GM23338 (cell line): Measurements from ENCODE around the gene PACC1. TPM values are rescaled to one million over a fixed set of nuclear protein-coding genes. Genes with fewer than 3 reads are reported as not detected.

Experiments used
- ATAC-seq: fragments of 200-7000 bp; cut with Tn5 transposase; 3 replicates; pipeline ENCODE4 v1.9.1; 2020
- DNase-seq: peaks from one replicate; pipeline ENCODE4 v3.0.0-alpha.2; 2015; ENCODE audit warnings: low spot score
- H2AFZ ChIP-seq: fragments of 200-600 bp; sonication (generic); 2 replicates; pipeline ENCODE4 v1.8.0; 2016; ENCODE audit warnings: antibody characterized with exemption, mild to moderate bottlenecking, moderate library complexity
- H3F3A ChIP-seq: fragments of 200-600 bp; sonication (generic); replicated peaks from 2 replicates; pipeline ENCODE4 v1.8.0; 2017; ENCODE audit warnings: antibody characterized with exemption, mixed run types, low read depth
- H3K27ac ChIP-seq: fragments of 200-600 bp; sonication (generic); 2 replicates; pipeline ENCODE4 v1.6.1; 2016; ENCODE audit warnings: low read depth
- H3K27me3 ChIP-seq: fragments of 200-600 bp; sonication (generic); 2 replicates; pipeline ENCODE4 v1.8.0; 2016; ENCODE audit warnings: mild to moderate bottlenecking, mixed run types, moderate library complexity; ENCODE audit not compliant: insufficient read depth
- H3K36me3 ChIP-seq: fragments of 200-600 bp; sonication (generic); 2 replicates; pipeline ENCODE4 v1.8.0; 2016; ENCODE audit warnings: mild to moderate bottlenecking; ENCODE audit not compliant: insufficient read depth
- H3K4me1 ChIP-seq: fragments of 200-600 bp; sonication (generic); 2 replicates; pipeline ENCODE4 v1.8.0; 2016; ENCODE audit warnings: mild to moderate bottlenecking, moderate library complexity; ENCODE audit not compliant: insufficient read depth
- H3K4me2 ChIP-seq: fragments of 200-600 bp; sonication (generic); 2 replicates; pipeline ENCODE4 v1.7.1; 2017; ENCODE audit warnings: mixed run types
- H3K4me3 ChIP-seq: fragments of 200-600 bp; sonication (generic); 2 replicates; pipeline ENCODE4 v1.6.1; 2016; ENCODE audit warnings: mixed run types
- H3K79me2 ChIP-seq: fragments of 200-600 bp; sonication (generic); replicated peaks from 2 replicates; pipeline ENCODE4 v1.8.0; 2017; ENCODE audit warnings: mild to moderate bottlenecking; ENCODE audit not compliant: insufficient read depth
- H3K9me2 ChIP-seq: fragments of 200-600 bp; sonication (generic); 2 replicates; pipeline ENCODE4 v1.8.0; 2017; ENCODE audit not compliant: insufficient read depth
- H4K20me1 ChIP-seq: fragments of 200-600 bp; sonication (generic); replicated peaks from 2 replicates; pipeline ENCODE4 v1.8.0; 2017; ENCODE audit warnings: mild to moderate bottlenecking; ENCODE audit not compliant: insufficient read depth
- H3K27ac Mint-ChIP-seq: 2 replicates; pipeline ENCODE4 v1.8.0; 2020; ENCODE audit warnings: inconsistent platforms, mild to moderate bottlenecking, moderate library complexity, mixed read lengths
- H3K27me3 Mint-ChIP-seq: 3 replicates; pipeline ENCODE4 v1.8.0; 2022; ENCODE audit warnings: low read depth, mild to moderate bottlenecking, moderate library complexity, mixed read lengths, inconsistent platforms; ENCODE audit not compliant: insufficient read depth, poor library complexity
- H3K36me3 Mint-ChIP-seq: 3 replicates; pipeline ENCODE4 v1.8.0; 2021; ENCODE audit warnings: low read depth, mild to moderate bottlenecking, inconsistent platforms, moderate library complexity, mixed read lengths
- H3K4me1 Mint-ChIP-seq: 3 replicates; pipeline ENCODE4 v1.8.0; 2020; ENCODE audit warnings: mild to moderate bottlenecking, inconsistent platforms, mixed read lengths
- H3K4me3 Mint-ChIP-seq: 3 replicates; pipeline ENCODE4 v1.8.0; 2021; ENCODE audit warnings: moderate library complexity, mild to moderate bottlenecking, inconsistent platforms, mixed read lengths
- H3K9me3 Mint-ChIP-seq: 3 replicates; pipeline ENCODE4 v1.8.0; 2020; ENCODE audit warnings: moderate library complexity, mild to moderate bottlenecking, inconsistent platforms, mixed read lengths
- CREB1 ChIP-seq: fragments of 250-450 bp; sonication (Bioruptor Pico); IDR thresholded peaks from 2 replicates; pipeline ENCODE4 v1.5.0; 2020; ENCODE audit warnings: low read depth, mild to moderate bottlenecking, moderate library complexity
- EZH2 ChIP-seq: fragments of 200-600 bp; sonication (generic); IDR thresholded peaks from one replicate; pipeline ENCODE4 v1.8.0; 2017; ENCODE audit warnings: antibody characterized with exemption, mild to moderate bottlenecking, low read depth; ENCODE audit not compliant: unreplicated experiment
- EZH2phosphoT487 ChIP-seq: fragments of 200-600 bp; sonication (generic); IDR thresholded peaks from one replicate; pipeline ENCODE4 v1.8.1; 2018; ENCODE audit warnings: antibody characterized with exemption; ENCODE audit not compliant: unreplicated experiment
- JUNB ChIP-seq: IDR thresholded peaks from one replicate; pipeline ENCODE4 v1.6.1; 2016; ENCODE audit warnings: antibody characterized with exemption; ENCODE audit not compliant: unreplicated experiment
- POLR2AphosphoS5 ChIP-seq: IDR thresholded peaks from 2 replicates; pipeline ENCODE4 v1.6.1; 2016; ENCODE audit warnings: antibody characterized with exemption, low read depth
- polyA plus RNA-seq: library from polyadenylated mRNA; unstranded; fragments of >200 nt; fragmentation: Nextera tagmentation; extraction: Ambion mirVana; gene quantifications from 2 replicates; pipeline ENCODE4 v1.2.1, GENCODE V29; 2016
- total RNA-seq: library from RNA; depleted of rRNA; stranded (reverse); fragments of >200 nt; shearing (Covaris generic); gene quantifications from 2 replicates; pipeline ENCODE4 v1.2.3, GENCODE V29; 2014
- TF ChIP-seq, protein P1 (sequence below): IDR thresholded peaks from 2 replicates; pipeline ENCODE4 v1.6.1; 2016; ENCODE audit warnings: antibody characterized with exemption
- TF ChIP-seq, protein P2 (sequence below): fragments of 250-450 bp; sonication (Bioruptor Pico); IDR thresholded peaks from 2 replicates; pipeline ENCODE4 v1.5.0; 2020; ENCODE audit warnings: mild to moderate bottlenecking, moderate library complexity

The PACC1 gene
- total and polyA plus RNA-seq, 2 experiments from 2014 or later: 17.1 to 18.0 TPM

DNA sequence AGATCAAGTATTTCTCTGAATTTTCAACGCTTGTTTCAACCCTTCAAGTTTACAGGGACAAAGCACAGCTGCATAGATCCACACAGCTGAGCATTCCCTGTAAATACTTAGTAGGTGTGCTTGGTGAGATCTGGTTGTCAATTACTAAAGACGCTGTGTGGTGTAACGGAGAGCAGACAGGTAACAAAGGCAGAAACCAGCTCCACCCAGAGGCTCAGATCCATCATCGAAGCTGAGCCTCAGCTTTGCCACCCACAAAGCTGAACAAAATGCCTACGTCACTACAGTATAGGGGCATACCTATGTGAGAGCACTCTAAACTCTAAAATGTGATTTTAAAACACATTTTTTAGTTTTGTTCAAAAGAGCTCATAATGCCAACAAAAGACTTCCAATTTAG is 38.7 kb downstream of the PACC1 start (continued):
- TF ChIP-seq, protein P1, sequence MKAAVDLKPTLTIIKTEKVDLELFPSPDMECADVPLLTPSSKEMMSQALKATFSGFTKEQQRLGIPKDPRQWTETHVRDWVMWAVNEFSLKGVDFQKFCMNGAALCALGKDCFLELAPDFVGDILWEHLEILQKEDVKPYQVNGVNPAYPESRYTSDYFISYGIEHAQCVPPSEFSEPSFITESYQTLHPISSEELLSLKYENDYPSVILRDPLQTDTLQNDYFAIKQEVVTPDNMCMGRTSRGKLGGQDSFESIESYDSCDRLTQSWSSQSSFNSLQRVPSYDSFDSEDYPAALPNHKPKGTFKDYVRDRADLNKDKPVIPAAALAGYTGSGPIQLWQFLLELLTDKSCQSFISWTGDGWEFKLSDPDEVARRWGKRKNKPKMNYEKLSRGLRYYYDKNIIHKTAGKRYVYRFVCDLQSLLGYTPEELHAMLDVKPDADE: no peak
- TF ChIP-seq EZH2phosphoT487: no peak
- TF ChIP-seq CREB1 (CRISPR knock-in tag): no peak
- TF ChIP-seq JUNB: no peak
- no peak for TF ChIP-seq POLR2AphosphoS5
- no peak for TF ChIP-seq EZH2
- TF ChIP-seq, protein P2, sequence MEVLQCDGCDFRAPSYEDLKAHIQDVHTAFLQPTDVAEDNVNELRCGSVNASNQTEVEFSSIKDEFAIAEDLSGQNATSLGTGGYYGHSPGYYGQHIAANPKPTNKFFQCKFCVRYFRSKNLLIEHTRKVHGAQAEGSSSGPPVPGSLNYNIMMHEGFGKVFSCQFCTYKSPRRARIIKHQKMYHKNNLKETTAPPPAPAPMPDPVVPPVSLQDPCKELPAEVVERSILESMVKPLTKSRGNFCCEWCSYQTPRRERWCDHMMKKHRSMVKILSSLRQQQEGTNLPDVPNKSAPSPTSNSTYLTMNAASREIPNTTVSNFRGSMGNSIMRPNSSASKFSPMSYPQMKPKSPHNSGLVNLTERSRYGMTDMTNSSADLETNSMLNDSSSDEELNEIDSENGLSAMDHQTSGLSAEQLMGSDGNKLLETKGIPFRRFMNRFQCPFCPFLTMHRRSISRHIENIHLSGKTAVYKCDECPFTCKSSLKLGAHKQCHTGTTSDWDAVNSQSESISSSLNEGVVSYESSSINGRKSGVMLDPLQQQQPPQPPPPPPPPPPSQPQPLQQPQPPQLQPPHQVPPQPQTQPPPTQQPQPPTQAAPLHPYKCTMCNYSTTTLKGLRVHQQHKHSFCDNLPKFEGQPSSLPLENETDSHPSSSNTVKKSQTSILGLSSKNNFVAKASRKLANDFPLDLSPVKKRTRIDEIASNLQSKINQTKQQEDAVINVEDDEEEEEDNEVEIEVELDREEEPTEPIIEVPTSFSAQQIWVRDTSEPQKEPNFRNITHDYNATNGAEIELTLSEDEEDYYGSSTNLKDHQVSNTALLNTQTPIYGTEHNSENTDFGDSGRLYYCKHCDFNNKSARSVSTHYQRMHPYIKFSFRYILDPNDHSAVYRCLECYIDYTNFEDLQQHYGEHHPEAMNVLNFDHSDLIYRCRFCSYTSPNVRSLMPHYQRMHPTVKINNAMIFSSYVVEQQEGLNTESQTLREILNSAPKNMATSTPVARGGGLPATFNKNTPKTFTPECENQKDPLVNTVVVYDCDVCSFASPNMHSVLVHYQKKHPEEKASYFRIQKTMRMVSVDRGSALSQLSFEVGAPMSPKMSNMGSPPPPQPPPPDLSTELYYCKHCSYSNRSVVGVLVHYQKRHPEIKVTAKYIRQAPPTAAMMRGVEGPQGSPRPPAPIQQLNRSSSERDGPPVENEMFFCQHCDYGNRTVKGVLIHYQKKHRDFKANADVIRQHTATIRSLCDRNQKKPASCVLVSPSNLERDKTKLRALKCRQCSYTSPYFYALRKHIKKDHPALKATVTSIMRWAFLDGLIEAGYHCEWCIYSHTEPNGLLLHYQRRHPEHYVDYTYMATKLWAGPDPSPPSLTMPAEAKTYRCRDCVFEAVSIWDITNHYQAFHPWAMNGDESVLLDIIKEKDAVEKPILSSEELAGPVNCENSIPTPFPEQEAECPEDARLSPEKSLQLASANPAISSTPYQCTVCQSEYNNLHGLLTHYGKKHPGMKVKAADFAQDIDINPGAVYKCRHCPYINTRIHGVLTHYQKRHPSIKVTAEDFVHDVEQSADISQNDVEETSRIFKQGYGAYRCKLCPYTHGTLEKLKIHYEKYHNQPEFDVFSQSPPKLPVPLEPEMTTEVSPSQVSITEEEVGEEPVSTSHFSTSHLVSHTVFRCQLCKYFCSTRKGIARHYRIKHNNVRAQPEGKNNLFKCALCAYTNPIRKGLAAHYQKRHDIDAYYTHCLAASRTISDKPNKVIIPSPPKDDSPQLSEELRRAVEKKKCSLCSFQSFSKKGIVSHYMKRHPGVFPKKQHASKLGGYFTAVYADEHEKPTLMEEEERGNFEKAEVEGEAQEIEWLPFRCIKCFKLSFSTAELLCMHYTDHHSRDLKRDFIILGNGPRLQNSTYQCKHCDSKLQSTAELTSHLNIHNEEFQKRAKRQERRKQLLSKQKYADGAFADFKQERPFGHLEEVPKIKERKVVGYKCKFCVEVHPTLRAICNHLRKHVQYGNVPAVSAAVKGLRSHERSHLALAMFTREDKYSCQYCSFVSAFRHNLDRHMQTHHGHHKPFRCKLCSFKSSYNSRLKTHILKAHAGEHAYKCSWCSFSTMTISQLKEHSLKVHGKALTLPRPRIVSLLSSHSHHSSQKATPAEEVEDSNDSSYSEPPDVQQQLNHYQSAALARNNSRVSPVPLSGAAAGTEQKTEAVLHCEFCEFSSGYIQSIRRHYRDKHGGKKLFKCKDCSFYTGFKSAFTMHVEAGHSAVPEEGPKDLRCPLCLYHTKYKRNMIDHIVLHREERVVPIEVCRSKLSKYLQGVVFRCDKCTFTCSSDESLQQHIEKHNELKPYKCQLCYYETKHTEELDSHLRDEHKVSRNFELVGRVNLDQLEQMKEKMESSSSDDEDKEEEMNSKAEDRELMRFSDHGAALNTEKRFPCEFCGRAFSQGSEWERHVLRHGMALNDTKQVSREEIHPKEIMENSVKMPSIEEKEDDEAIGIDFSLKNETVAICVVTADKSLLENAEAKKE (CRISPR knock-in tag): no peak

DNA sequence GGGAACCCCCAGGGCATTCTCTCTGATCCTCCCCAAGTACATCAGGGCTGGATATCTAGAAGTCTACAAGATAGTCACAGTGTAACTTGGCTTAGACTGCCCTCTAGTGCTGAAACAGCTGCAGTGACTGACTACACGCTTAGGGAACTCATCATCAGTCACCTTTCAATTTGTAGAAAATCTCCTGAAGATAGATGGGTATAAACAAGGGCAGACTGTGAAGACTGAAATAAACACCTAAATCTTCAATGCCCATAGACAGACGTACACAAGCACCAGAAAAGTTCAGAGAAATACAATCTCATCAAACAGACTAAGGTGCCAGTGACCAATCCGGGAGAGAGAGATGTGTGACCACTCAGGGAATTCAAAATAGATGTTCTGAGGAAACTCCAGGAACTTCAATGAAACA is 46.6 kb downstream of the PACC1 start:
- ATAC-seq: peak; percentile 100
- Histone ChIP-seq H3K4me2 (no peak overlapping the region), H3K9me2 (no peaks in the 10 kb centered on the region), H2AFZ (no peak overlapping the region), H3F3A (no peaks in the 10 kb centered on the region), H3K27me3 (no peaks in the 10 kb centered on the region), H3K27ac (no peak overlapping the region), H3K4me3 (no peak overlapping the region), H3K4me1 (no peaks in the 10 kb centered on the region), H3K36me3 (peaks cover 7% of the 10 kb centered on the region; the same call in 1 of the 2 replicates), H3K79me2 (no peaks in the 10 kb centered on the region), H4K20me1 (peaks cover 21% of the 10 kb centered on the region; the same call in 1 of the 2 replicates)
- Mint-ChIP-seq H3K4me3 (no peak overlapping the region), H3K9me3 (no peaks in the 10 kb centered on the region; the same call in 2 of the 3 replicates), H3K27ac (no peak overlapping the region), H3K36me3 (peaks cover 47% of the 10 kb centered on the region), H3K4me1 (peaks cover 4% of the 10 kb centered on the region; the same call in 1 of the 3 replicates), H3K27me3 (peaks cover 2% of the 10 kb centered on the region)
- DNase-seq: peak; percentile 89
- TF ChIP-seq, protein P2 (CRISPR knock-in tag): no peak
